GM19351 (cell line): ENCODE measurements around the gene FIGNL1.
A peak's percentile ranks its signal among the peaks of the same experiment; 100 is the strongest.

Experiments
- ATAC-seq: cut with Tn5 transposase; IDR thresholded peaks from one replicate; pipeline ENCODE4 v1.9.1; 2021; ENCODE audit warnings: mild to moderate bottlenecking, moderate library complexity; ENCODE audit not compliant: unreplicated experiment

The FIGNL1 gene

GRCh38 chr7:50431316-50431715, 18.8 kb downstream of the FIGNL1 start:
- ATAC-seq = no peak

DNA sequence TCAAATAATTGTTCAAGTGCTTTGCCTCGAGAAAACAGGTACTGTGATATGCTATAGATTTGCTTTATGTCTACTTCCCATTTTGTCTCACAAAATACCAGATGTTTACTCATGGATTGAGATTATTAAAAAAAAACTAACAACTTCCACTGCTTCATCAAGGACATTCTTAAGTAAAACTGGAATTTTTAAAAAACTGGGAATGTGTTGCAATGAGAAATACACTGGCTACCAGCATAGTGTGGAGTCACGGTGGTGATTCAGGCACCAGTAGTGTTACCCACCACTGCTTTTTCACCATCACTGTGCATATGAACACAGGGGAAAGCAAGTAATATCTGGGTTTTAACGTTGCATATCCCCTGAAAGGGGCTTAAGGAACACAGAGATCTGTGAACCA, 21.2 kb downstream of the FIGNL1 start:
- no peak for ATAC-seq

DNA sequence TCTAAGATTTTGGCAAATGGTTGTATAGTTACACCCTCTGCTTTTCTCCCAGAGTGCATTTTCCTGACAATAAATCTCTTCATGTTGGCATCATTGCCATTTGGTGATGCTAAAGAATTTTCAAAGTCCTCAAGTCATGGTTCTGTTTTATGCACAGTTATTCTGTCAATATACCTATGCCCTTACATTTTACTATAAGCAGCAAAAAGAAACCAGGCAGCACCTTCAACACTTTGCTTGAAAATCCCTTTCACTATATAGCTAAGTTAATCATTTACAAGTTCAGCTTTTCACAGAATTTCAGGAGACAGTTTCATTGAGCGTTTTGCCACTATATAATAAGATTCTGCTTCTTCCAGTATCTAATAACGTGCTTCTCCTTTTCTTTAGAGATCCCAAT, 22.6 kb downstream of the FIGNL1 start:
- ATAC-seq = no peak

GRCh38 chr7:50426280-50427045, 23.7 kb downstream of the FIGNL1 start:
- ATAC-seq = no peak

DNA sequence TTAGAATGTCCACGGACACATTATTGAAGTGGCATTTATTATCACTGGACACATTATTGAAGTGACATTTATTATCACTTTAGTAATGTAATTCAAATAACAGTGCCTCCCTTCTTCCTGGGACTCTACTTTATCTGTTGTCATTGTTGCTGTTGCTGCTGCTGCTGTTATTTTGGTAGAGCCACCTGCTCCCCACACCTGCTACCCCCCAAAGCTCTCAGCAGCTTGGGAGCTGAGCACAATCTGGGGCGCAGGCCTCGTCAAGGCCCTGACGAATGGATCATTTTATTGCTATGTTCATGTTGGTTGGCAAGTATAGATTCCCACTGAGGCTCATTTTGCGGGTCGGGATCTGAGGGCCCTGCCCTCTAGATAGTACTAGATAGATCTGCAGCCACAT, 24.8 kb downstream of the FIGNL1 start:
- ATAC-seq = no peak

DNA sequence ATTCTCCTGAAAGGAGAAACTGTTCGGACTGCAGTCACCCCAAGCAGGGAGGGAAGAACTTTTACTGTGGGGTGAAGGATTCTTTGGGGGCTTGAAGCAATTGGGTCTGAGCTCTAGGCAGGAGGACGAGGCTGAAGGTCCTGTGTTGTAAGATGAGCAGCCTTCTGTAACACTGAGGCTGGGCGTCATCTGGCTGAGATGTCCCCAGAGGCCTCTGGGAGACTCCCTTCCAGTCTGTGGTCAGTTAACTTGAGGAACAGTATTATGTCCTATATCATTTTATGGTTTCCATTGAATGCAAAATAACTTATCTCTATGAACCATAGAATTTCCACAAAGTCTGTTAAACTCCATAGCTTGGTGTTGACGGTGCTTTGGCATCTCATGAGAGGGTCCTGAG, 26.3 kb downstream of the FIGNL1 start:
- ATAC-seq = no peak

GRCh38 chr7:50422858-50423257, 27.3 kb downstream of the FIGNL1 start:
- ATAC-seq = no peak

- no peak for ATAC-seq
Measured at GRCh38 chr7:50421043-50421442, 29.1 kb downstream of the FIGNL1 start.

GRCh38 chr7:50418526-50419290, 31.4 kb downstream of the FIGNL1 start:
- no peak for ATAC-seq

- peak; percentile 87 for ATAC-seq
Measured at GRCh38 chr7:50418086-50418515, 32.0 kb downstream of the FIGNL1 start.

GRCh38 chr7:50416527-50417182, 33.5 kb downstream of the FIGNL1 start:
- ATAC-seq = peak; percentile 75

DNA sequence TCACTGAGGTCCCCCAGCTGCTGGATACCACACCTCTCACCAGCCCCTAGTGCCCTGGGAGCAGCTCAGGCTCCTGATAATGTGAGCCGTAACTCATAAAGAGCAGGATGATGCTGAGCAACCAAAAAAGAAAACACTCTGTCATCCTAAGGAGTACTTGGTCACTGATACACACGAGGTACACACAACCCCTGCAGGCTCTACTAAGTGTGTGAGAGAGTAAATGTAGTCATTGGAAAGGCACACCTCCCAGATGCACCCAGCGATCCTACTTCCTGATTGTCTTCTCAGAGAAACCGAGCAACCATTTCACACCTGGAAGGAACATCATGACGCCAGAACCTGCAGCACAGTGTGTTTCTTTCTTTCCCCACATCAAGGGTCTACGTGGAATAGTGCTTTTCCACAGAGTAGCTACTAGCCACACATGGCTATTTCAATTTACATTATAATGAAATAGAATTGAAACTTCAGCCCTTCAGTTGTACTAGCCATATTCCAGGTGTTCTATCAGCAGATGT, 34.2 kb downstream of the FIGNL1 start:
- no peak for ATAC-seq

DNA sequence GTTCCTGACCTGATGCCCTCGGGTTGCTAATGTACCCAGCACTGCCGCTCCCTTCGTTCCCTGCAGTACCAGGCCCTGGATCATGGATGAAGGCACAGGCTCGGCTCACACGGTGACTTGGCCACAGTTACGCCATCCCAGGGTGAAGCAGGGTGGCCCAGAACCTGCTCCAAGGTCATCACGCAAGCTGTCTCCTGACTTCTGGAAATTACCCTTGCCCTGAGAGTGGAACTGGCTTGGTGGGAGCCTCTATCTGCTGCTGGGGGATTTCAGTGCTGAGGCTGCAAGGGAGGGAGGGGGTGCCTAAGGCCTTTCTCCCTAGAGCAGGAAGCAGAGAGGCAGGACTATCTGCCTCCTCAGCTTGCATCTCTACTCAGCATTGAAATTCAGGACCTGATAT, 36.6 kb downstream of the FIGNL1 start:
- no peak for ATAC-seq

- ATAC-seq = no peak
Measured at GRCh38 chr7:50412973-50413372, 37.2 kb downstream of the FIGNL1 start.

DNA sequence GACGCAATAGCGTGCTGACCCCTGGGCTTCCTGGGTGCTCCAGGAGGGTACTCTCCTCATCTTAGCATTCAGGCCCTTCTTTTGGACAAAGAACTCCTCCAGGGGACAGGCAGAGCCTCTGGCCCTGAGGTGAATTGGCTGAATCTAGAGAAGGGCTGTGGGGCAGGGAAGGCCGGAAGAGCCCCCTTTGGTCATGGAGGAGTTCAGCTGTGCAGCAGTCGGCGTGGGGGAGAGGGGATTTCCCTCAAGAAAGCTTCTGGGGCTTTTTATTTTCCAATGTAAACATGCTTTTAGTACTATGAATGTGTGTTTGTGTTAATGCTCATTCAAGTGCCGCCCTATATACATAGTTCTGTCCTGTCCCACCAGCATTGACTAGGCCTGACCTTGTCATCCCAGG, 38.8 kb downstream of the FIGNL1 start:
- no peak for ATAC-seq

DNA sequence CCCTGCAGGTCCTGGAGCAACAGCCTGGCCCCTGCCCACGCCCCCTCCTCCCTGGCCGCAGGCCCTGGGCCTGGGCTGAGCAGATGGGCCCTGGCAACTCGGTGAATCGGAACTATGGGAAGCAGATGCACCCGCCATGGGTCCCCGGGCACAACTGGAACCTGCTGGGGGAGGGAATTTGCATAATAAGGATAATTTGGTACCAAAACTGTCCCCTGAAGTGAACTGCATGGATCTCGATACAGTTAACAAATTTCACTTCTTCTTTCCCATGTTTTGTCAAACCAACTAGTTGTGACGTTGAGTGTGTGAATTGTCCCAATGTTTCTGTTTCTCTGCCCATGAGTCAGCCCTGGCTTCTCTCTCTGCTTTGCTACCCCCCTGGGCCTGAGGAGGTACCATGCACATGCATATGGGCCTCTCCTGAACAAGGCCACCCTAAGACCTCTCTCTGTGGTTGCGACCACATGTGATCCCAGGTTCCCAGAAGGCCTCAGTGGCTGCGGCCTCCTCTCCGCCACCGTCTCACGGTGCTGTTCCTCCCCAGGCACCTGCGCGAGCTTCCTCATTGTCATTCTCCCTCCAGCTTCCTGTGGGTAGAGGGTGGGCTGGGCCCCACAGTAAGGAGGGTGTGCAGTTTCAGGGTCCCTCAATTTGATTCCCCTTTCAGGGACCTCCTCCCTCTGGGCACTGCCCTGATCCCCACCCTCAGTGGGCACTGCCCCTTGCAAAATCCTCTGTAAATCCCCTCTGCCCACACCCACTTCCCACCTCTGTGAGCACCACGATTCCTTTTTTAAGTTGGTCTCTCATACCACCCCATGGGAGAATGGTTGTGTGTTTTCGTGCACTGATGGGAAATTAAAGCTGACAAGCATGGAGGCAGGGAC, 40.0 kb downstream of the FIGNL1 start:
- peak; percentile 39 for ATAC-seq

DNA sequence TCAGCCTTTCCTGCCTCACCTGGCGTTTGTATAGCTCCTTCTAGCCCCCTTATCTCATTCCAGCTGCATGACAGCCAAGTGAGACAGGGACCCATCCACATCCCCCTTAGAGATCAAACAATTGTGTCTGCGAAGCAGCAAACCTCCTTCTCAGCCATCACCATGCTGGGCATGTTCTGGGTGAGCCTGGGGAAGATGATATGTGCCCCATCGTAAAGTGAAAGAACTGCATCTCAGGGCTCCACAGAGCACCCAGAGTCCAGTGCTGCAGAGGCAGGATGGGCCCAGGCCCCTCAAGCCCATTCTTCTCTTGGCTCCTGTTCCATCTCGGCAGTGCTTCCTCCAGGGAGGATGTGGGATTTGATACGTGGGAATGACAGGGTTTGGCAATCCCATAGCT, 43.2 kb downstream of the FIGNL1 start:
- peak; percentile 18 for ATAC-seq

DNA sequence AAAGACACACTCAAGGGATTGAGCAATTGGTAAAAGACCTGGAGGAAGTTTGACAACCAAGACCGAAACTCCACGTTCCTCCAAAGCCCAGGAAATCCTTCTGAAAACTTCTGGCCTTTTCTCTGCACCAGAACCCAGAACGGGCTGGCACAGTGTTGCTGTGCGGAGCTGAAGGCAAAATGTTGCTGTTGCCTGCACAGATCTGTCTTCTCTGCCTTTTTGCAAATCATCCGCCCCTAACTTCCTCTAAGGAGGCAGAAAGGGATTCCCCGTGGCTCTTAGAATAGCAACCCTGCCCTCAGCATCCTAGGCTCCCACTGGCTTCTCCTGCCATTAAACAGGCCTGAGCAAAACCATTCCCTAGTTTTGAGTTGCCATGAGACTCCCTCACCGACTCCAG, 44.9 kb downstream of the FIGNL1 start:
- peak; percentile 32 for ATAC-seq

DNA sequence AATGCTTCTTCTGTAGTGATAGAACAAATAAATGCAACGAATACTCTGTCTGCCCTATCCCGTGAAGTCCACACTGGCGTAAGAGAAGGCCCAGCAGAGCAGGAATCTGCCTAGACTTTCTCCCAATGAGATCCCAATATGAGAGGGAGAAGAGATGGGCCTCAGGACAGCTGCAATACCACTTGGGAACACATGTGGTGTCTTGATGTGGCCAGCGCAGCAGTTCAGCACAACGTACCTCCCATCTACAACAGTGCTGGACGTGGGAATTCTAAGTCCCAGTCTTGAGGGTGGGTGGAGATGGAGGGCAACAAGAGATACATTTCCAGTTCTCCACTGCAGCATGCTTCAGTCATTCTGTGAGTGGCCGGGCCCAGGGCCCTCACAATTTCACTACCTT, 45.8 kb downstream of the FIGNL1 start:
- ATAC-seq = no peak

DNA sequence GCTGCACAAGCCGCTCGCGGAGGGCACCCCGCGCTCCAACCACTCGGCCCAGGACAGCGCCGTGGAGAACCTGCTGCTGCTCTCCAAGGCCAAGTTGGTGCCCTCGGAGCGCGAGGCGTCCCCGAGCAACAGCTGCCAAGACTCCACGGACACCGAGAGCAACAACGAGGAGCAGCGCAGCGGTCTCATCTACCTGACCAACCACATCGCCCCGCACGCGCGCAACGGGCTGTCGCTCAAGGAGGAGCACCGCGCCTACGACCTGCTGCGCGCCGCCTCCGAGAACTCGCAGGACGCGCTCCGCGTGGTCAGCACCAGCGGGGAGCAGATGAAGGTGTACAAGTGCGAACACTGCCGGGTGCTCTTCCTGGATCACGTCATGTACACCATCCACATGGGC, 50.0 kb downstream of the FIGNL1 start:
- ATAC-seq = no peak

DNA sequence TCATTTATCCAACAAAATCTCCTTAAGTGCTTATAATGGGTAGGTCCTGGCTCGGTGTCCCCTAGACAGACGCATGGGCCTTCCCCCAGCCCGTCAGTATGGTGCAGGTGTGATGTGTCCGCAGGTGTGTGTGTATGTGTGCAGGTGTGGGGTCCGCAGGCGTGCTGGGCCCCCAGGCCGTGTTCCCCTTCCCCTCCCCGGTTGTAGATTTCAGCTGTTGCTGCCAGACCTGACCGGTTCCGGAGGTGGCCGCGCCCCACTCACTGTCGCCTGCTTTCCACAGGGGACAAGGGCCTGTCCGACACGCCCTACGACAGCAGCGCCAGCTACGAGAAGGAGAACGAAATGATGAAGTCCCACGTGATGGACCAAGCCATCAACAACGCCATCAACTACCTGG, 50.5 kb downstream of the FIGNL1 start:
- no peak for ATAC-seq
